Glomerular endothelial cell (primary cell): ENCODE measurements around the gene ATP5F1D. TPM values are rescaled to one million over a fixed set of nuclear protein-coding genes. Genes with fewer than 3 reads are reported as not detected.

Experiments used
- DNase-seq: peaks from one replicate; pipeline ENCODE4 v3.0.0-alpha.2; 2011; ENCODE audit warnings: low read depth, low spot score; ENCODE audit errors: extremely low read depth
- total RNA-seq: library from RNA; depleted of rRNA; stranded (reverse); fragments of >200 nt; gene quantifications from 2 replicates; pipeline ENCODE4 v1.2.3, GENCODE V29; 2015

Gene ATP5F1D
- total RNA-seq, 1 donor from 2014 or later = 95.6 TPM

DNA sequence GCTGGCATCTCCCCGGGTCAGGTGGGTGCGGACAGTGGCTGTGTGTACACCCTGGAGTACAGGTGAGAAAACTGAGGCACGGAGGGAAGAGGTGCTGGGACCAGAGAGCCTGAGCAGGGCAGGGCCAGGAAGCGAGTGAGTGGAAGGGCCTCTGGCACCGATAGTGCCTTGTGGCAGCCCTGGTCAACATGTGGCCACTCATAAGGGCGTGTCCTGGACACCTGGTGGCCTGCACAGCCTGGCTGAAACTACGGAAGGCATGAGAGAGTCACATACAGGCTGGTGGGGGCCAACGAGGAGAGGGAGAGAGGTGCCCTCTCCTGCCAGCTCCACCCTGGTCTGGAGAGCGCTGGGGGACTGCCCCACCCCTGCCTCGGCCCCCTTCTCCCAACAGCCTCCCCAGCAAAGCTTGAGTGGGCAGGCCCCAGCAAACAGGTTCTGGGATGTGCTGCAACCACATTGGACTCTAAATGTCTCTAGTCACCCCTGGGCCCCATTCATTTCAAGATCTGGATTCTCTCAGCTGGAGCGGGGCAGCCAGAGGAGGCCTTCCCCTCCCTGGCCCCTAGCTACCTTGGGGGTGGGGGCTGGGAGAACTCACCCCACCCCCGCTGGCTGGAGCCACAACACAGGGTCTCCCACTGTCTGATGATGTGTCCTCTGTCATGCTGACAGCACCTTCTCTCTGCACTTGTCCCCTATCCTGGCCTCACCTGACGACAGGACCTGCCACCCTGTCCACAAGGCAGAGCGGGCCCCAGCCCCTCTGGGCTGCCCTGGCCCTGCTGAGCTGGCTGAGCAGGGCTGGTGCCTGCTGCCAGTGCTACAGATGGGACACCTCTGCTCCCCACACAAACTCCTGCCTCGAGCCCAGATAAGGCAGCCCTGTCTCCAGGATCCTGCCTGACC, 9.6 kb upstream of the ATP5F1D start:
- no peak for DNase-seq

GRCh38 chr19:1232652-1233072, 8.9 kb upstream of the ATP5F1D start:
- DNase-seq = no peak

- DNase-seq = no peak
Measured at GRCh38 chr19:1233115-1233667, 8.4 kb upstream of the ATP5F1D start.

DNA sequence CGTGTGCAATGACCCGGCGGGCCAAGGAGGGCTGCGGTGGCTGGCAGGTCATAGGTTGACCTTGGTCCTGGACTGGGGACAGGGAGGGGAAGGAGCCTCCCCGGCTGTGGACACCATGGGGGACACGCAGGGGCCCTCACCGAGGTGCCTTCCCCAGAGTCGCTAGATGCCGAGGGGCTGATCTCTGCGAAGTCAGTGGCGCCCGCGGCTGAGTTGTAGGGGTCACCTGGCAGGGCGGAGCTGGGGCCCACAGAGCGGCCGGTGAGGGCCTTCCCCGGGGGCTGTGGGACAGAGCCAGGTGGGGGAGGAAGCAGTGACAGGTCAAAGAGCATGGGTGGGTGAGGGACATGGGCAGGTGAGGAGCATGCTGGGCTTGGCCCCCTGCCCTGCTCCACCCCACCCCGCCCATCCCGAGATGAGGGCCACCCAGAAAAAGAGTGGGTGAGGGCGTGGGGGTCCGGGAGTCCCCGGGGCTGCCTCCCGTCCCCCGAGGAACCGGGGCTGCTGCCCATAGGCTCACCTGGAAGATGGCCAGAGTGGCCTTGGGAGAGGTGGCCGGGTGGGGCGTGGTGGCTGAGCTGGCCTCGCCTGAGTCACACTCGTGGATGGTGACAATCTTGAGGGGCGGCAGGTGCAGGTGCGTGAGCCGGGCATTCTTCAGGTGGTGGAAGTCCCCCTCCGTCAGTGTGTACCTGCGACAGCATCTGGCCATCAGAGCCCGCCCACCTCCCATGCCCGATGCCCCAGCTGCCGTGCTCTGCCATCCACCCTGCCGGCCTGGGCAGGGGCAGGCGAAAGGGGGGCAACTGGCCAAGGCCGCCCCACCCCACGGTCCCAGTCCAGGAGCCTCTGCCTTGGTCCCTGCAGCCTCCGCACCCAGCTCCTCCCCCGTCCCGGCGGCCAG, 7.2 kb upstream of the ATP5F1D start:
- no peak for DNase-seq

- DNase-seq = no peak
Measured at GRCh38 chr19:1234955-1235380, 6.6 kb upstream of the ATP5F1D start.

- DNase-seq = no peak
Measured at GRCh38 chr19:1235625-1236538, 5.7 kb upstream of the ATP5F1D start.

DNA sequence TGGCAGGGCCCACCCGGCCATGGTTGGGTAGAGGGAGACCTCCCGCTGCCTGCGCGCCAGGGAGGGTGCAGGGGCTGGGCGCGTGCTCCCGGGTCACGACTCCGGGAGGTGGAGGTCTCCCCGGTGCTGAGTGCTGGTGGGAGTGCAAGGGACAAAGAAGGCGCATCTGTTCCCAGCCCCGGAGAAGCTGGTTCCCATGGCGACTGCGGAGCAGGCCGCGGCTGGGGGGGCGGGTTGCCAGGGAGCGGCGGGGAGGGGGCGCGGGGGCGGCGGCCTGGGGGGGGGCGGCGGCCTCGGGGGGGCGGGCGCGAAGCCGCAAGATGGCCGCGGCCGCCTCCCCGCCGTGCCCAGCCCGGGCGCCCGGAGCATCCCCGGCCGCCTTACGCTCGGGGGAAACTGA, 5.0 kb upstream of the ATP5F1D start:
- no peak for DNase-seq

DNA sequence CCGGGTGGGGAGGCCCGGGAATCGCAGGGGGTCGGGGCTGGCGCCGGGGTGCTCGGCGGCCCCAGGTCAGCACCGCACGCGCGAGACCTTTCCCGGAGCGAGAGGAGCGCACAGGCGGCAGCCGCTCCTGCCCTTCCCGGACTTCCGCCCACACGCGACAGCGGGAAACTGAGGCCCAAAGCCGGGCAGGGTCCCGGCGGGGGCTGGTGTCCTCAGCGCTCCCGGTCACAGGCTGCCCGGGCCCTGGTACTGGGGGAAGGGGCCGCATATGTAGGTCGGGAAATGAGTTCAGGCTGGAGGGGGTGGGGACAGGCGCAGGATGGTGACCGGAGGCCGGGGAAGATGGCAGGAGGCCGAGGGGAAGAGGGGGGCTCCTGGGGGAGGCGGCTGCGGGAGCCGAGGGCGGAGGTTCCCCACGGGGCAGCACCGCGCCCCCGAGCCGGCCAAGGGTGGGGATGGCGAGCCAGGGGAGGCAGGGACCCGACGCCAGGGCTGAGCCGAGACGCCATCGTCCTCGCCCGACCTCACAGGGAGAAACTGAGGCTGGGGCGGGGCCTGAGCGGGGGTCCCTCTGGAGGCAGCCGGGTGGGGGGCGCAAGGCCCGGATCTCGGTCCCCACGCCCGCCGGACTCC, 4.4 kb upstream of the ATP5F1D start:
- no peak for DNase-seq

GRCh38 chr19:1237754-1238368, 3.7 kb upstream of the ATP5F1D start, which contains the start of gene CBARP:
Gene CBARP (minus strand): TSS chr19:1238005. CDS start chr19:1236100, 1,905 bp downstream.
- DNase-seq = no peak

- DNase-seq = no peak
Measured at GRCh38 chr19:1238369-1239303, 2.9 kb upstream of the ATP5F1D start.

GRCh38 chr19:1239420-1239795, 2.1 kb upstream of the ATP5F1D start:
- no peak for DNase-seq

DNA sequence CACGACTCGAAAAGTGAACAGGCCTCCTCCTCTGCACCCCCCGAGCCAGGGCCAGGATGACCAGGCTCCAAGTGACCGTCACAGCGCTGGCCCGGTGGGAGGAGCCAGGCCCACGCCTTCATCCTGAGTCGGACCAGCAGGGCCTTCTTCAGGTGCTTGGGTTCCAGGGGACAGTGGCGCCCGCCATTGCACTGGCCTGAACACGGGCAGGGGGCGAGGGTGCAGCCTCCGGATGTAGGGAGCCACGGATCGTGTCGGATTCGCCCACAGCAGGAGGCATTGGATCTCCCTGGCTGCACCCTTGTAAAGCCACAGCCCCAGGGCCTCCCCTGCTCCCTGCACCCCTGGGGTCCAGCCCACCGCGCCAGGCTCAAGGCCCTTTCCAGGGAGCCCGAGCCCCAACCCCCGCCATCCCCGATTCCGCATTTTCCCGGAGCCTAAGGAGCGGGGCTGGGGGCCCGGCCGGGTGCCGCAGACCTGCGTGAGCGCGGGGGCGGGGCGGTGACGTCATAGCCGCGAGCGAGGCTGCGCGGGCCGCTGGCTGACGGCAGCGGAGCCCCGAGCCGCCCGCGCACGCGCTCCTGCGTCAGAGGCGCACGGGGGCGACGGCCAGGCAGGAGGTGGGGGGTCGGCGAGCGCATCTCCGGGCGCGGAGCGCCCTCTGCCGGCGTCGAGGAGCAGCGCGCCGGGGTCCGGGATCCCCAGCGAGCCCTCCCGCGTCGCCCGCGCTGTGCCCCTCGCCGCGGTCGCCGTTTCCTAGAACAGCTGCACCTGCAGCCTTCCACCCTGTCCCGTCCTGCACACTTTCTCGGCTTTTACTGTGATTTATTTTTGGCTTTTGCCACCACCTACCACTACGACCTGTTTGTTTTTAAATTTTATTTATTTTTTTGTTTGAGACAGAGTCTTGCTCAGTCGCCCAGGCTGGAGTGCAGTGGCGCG, 1.5 kb upstream of the ATP5F1D start:
- DNase-seq = no peak

GRCh38 chr19:1240925-1241324, 626 bp upstream of the ATP5F1D start:
- no peak for DNase-seq

DNA sequence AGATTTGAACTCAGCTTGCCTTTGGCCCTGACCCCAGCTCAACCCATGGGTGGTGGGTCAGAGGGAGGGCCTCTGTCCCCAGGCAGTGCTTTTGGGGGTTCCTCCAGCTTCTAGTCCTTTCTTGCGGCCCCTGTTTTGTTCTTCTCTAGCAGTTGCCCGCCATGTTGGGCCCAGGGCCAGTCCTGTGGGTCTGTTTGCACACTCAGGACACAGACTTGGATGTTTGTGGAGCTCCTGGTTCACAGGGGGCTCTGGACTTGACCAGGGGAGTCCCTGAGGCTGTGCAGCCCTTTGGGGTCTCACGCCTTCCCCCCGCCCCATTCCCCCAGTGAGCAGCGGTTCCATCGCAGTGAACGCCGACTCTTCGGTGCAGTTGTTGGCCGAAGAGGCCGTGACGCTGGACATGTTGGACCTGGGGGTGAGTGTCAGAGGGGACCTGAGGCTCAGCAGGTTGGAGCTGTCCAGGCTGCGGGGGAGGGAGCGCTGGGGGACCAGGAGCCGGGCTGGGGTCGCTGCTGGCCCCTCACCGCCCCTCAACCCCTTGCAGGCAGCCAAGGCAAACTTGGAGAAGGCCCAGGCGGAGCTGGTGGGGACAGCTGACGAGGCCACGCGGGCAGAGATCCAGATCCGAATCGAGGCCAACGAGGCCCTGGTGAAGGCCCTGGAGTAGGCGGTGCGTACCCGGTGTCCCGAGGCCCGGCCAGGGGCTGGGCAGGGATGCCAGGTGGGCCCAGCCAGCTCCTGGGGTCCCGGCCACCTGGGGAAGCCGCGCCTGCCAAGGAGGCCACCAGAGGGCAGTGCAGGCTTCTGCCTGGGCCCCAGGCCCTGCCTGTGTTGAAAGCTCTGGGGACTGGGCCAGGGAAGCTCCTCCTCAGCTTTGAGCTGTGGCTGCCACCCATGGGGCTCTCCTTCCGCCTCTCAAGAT, 2.5 kb downstream of the ATP5F1D start:
- DNase-seq = no peak

- DNase-seq = no peak
Measured at GRCh38 chr19:1244693-1245451, 3.3 kb downstream of the ATP5F1D start.
